Spleen (tissue), 3 donors: Measurements from ENCODE around the gene PRKG1.

Experiments used
- POLR2A ChIP-seq, 3 donors: fragments of 450-650 bp; IDR thresholded peaks; one replicate each; pipeline ENCODE4 v1.5.1; 2017; ENCODE audit warnings: antibody characterized with exemption in 3 of 3, mild to moderate bottlenecking in 1 of 3
- POLR2AphosphoS5 ChIP-seq, 3 donors: sonication (generic); formaldehyde crosslinking; IDR thresholded peaks; one replicate each; pipeline ENCODE4 v1.5.1; 2017; ENCODE audit warnings: antibody characterized with exemption in 3 of 3

DNA sequence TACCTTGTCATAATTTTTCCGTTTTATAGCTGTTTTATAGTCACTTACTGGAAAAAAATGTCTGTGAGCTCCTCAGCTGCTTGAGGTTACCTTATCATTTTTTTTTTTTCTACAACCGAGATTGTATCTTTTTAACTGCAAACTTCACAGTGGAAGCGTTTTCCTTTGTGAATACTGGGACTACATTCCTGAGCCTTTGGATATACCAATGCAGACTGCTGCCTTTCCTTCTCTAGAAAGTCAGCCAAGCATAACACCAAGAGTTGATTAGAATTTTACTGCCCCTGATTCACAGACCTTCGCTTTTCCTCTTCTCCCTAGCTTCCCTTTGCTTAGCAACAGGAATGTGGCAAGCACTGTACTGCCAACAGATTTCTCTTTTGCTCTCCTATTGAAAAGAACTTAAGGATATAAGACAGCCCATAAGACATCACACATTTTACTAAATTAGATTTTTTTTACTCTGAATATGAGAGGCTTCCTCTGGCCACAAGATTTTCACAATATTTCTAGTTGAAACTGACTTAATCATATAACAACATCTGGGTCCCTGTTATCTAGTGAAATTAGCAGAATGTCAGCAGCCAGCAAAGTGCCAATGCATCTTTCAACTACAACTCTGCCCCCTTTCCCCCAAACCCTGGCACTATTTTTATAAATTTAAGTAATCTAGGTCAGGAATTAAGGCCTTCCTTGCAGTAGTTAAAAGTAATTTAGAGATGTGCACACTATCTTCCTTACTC, 170.6 kb downstream of the PRKG1 start:
- TF ChIP-seq POLR2A (IDR thresholded peaks at IDR 0.05), result no peak
- TF ChIP-seq POLR2AphosphoS5 (IDR thresholded peaks at IDR 0.05), result no peak
